HEK293 (cell line): Measurements from ENCODE around the gene PRRT1.

Experiments
- CTCF ChIA-PET: fragments of 350-600 bp; formaldehyde crosslinking; extraction: SDS; loops from one replicate; lab custom pipeline; 2021; ENCODE audit warnings: antibody characterized with exemption; lab: Yijun Ruan, JAX
- POLR2A ChIA-PET: fragments of 300-600 bp; formaldehyde crosslinking; extraction: SDS; loops from one replicate; lab custom pipeline; 2020; ENCODE audit warnings: antibody characterized with exemption, inconsistent platforms; lab: Yijun Ruan, JAX
- H3K27ac ChIP-seq: fragments of 200-500 bp; sonication (Bioruptor generic); 2 replicates; pipeline ENCODE4 v1.5.1; 2014; ENCODE audit warnings: low read depth, low read length, control low read depth, inconsistent platforms; ENCODE audit errors: extremely low read depth
- H3K36me3 ChIP-seq, 2 experiments: fragments of 200-500 bp in 1 of 2; sonication (Bioruptor generic) in 1 of 2; 1 replicate in 1 of 2; 2 replicates in 1 of 2; pipeline ENCODE4 v1.5.1; 2014 to 2017; ENCODE audit warnings: inconsistent platforms in 2 of 2, low read length in 2 of 2; ENCODE audit not compliant: control insufficient read depth in 2 of 2, insufficient read depth in 1 of 2
- H3K4me1 ChIP-seq: fragments of 200-500 bp; sonication (Bioruptor generic); 2 replicates; pipeline ENCODE4 v1.5.1; 2014; ENCODE audit warnings: mild to moderate bottlenecking, low read length, inconsistent platforms; ENCODE audit not compliant: control insufficient read depth, insufficient read depth
- H3K4me3 ChIP-seq: 2 replicates; pipeline ENCODE4 v1.5.1; 2011; ENCODE audit warnings: low read depth, mild to moderate bottlenecking, control low read depth, low read length, moderate library complexity
- H3K9me3 ChIP-seq: fragments of 200-500 bp; sonication (Bioruptor generic); 2 replicates; pipeline ENCODE4 v1.5.1; 2014; ENCODE audit warnings: low read depth, low read length, inconsistent platforms; ENCODE audit not compliant: control insufficient read depth, insufficient read depth
- GLIS2 ChIP-seq: fragments of 450-650 bp; formaldehyde crosslinking; IDR thresholded peaks from 2 replicates; pipeline ENCODE4 v1.5.1; 2016; ENCODE audit warnings: missing biosample characterization, missing genetic modification characterization
- KLF16 ChIP-seq: fragments of 450-650 bp; formaldehyde crosslinking; IDR thresholded peaks from 2 replicates; pipeline ENCODE4 v1.5.1; 2017; ENCODE audit warnings: missing biosample characterization, missing genetic modification characterization
- KLF17 ChIP-seq: fragments of 450-650 bp; formaldehyde crosslinking; IDR thresholded peaks from 2 replicates; pipeline ENCODE4 v1.5.1; 2016; ENCODE audit warnings: missing biosample characterization, missing genetic modification characterization
- KLF9 ChIP-seq: fragments of 450-650 bp; formaldehyde crosslinking; IDR thresholded peaks from 2 replicates; pipeline ENCODE4 v1.5.1; 2016; ENCODE audit warnings: missing biosample characterization, missing genetic modification characterization, low read depth
- MZF1 ChIP-seq: fragments of 450-650 bp; formaldehyde crosslinking; IDR thresholded peaks from 2 replicates; pipeline ENCODE4 v1.5.1; 2017; ENCODE audit warnings: missing biosample characterization, missing genetic modification characterization, borderline replicate concordance
- OVOL3 ChIP-seq: fragments of 450-650 bp; formaldehyde crosslinking; IDR thresholded peaks from 2 replicates; pipeline ENCODE4 v1.5.1; 2016; ENCODE audit warnings: missing biosample characterization, missing genetic modification characterization
- PATZ1 ChIP-seq: fragments of 450-650 bp; formaldehyde crosslinking; IDR thresholded peaks from 2 replicates; pipeline ENCODE4 v1.5.1; 2016; ENCODE audit warnings: missing biosample characterization, missing genetic modification characterization
- PRDM1 ChIP-seq: fragments of 450-650 bp; formaldehyde crosslinking; IDR thresholded peaks from 2 replicates; pipeline ENCODE4; 2016; ENCODE audit warnings: missing biosample characterization, missing genetic modification characterization
- PRDM4 ChIP-seq: fragments of 450-650 bp; formaldehyde crosslinking; IDR thresholded peaks from 2 replicates; pipeline ENCODE4 v1.5.1; 2017; ENCODE audit warnings: missing biosample characterization, missing genetic modification characterization
- SCRT2 ChIP-seq: fragments of 450-650 bp; formaldehyde crosslinking; IDR thresholded peaks from 2 replicates; pipeline ENCODE4 v1.5.1; 2016; ENCODE audit warnings: missing biosample characterization, missing genetic modification characterization
- SP7 ChIP-seq: fragments of 450-650 bp; formaldehyde crosslinking; IDR thresholded peaks from 2 replicates; pipeline ENCODE4 v1.5.1; 2016; ENCODE audit warnings: missing biosample characterization, missing genetic modification characterization
- TCF7L2 ChIP-seq: IDR thresholded peaks from 2 replicates; pipeline ENCODE4 v1.6.1; 2011; ENCODE audit warnings: low read depth, mild to moderate bottlenecking, inconsistent platforms, low read length, moderate library complexity, borderline replicate concordance
- YY2 ChIP-seq: fragments of 450-650 bp; formaldehyde crosslinking; IDR thresholded peaks from 2 replicates; pipeline ENCODE4 v1.5.1; 2016; ENCODE audit warnings: missing biosample characterization, missing genetic modification characterization
- ZBTB20 ChIP-seq: fragments of 450-650 bp; formaldehyde crosslinking; IDR thresholded peaks from 2 replicates; pipeline ENCODE4 v1.5.1; 2016; ENCODE audit warnings: missing biosample characterization, missing genetic modification characterization
- ZBTB48 ChIP-seq: fragments of 450-650 bp; formaldehyde crosslinking; IDR thresholded peaks from 2 replicates; pipeline ENCODE4 v1.5.1; 2016; ENCODE audit warnings: missing biosample characterization, missing genetic modification characterization
- ZNF184 ChIP-seq: fragments of 450-650 bp; IDR thresholded peaks from 2 replicates; pipeline ENCODE4 v1.5.1; 2018; ENCODE audit warnings: missing biosample characterization, mild to moderate bottlenecking, missing genetic modification characterization
- ZNF221 ChIP-seq: fragments of 450-650 bp; formaldehyde crosslinking; IDR thresholded peaks from 2 replicates; pipeline ENCODE4 v1.5.1; 2017; ENCODE audit warnings: missing biosample characterization, missing genetic modification characterization, borderline replicate concordance
- ZNF341 ChIP-seq: fragments of 450-650 bp; formaldehyde crosslinking; IDR thresholded peaks from 2 replicates; pipeline ENCODE4; 2016; ENCODE audit warnings: low read depth, missing biosample characterization, missing genetic modification characterization
- ZNF366 ChIP-seq: fragments of 450-650 bp; formaldehyde crosslinking; conservative IDR thresholded peaks from 2 replicates; pipeline ENCODE4 v1.5.1; 2016; ENCODE audit warnings: missing biosample characterization, missing genetic modification characterization
- ZNF404 ChIP-seq: fragments of 450-650 bp; formaldehyde crosslinking; IDR thresholded peaks from 2 replicates; pipeline ENCODE4 v1.5.1; 2017; ENCODE audit warnings: missing biosample characterization, missing genetic modification characterization
- ZNF416 ChIP-seq: fragments of 450-650 bp; formaldehyde crosslinking; IDR thresholded peaks from 2 replicates; pipeline ENCODE4 v1.5.1; 2016; ENCODE audit warnings: missing biosample characterization, missing genetic modification characterization
- ZNF423 ChIP-seq: fragments of 450-650 bp; formaldehyde crosslinking; IDR thresholded peaks from 2 replicates; pipeline ENCODE4 v1.5.1; 2016; ENCODE audit warnings: missing biosample characterization, missing genetic modification characterization
- ZNF513 ChIP-seq: fragments of 450-650 bp; IDR thresholded peaks from 2 replicates; pipeline ENCODE4 v1.5.1; 2018; ENCODE audit warnings: missing biosample characterization, missing genetic modification characterization
- ZNF692 ChIP-seq: fragments of 450-650 bp; formaldehyde crosslinking; IDR thresholded peaks from 2 replicates; pipeline ENCODE4 v1.5.1; 2016; ENCODE audit warnings: missing biosample characterization, missing genetic modification characterization
- ZNF843 ChIP-seq: fragments of 450-650 bp; formaldehyde crosslinking; IDR thresholded peaks from 2 replicates; pipeline ENCODE4 v1.5.1; 2016; ENCODE audit warnings: missing biosample characterization, missing genetic modification characterization
- ZSCAN16 ChIP-seq: fragments of 450-650 bp; formaldehyde crosslinking; IDR thresholded peaks from 2 replicates; pipeline ENCODE4 v1.5.1; 2016; ENCODE audit warnings: missing biosample characterization, missing genetic modification characterization
- ZSCAN30 ChIP-seq: fragments of 450-650 bp; IDR thresholded peaks from 2 replicates; pipeline ENCODE4 v1.5.1; 2018; ENCODE audit warnings: missing biosample characterization, mild to moderate bottlenecking, missing genetic modification characterization, moderate library complexity

Gene PRRT1

GRCh38 chr6:32189742-32190053, 38.0 kb upstream of the PRRT1 start:
- POLR2A ChIA-PET, result interaction anchor here (1.0 to 2.2 kb wide), 10 partner anchors 11 to 782 kb away, joined by 3 to 18 read pairs (median 6); partner anchors contain the start of genes AGPAT1, ATF6B and FKBPL
- TF ChIP-seq ZNF513 (tag by site-specific recombination) (no peak), ZNF692 (tag by site-specific recombination) (no peak), ZNF843 (no peak), TCF7L2 (no peak), ZNF341 (tag by site-specific recombination) (no peak), ZNF423 (no peak), PATZ1 (tag by site-specific recombination) (no peak), KLF16 (tag by site-specific recombination) (no peak), KLF9 (tag by site-specific recombination) (no peak), SCRT2 (tag by site-specific recombination) (no peak)
- TF ChIP-seq, all 188 proteins: peak for 0
- peak overlapping the region; percentile 62 for H3K4me3 ChIP-seq
- peak overlapping the region; percentile 77 for H3K27ac ChIP-seq
- H3K4me1 ChIP-seq, result peaks cover 8% of the 10 kb centered on the region
- H3K36me3 ChIP-seq, result peaks cover 0 to 27% of the 10 kb centered on the region in 2 experiments; a peak in 1 of 3 replicates
- no peaks in the 10 kb centered on the region for H3K9me3 ChIP-seq
- CTCF ChIA-PET, result interaction anchor here (0.6 to 1.8 kb wide), 4 partner anchors 13 to 72 kb away, joined by 3 to 6 read pairs (median 4); no protein-coding TSS in a partner anchor

- peaks cover 0 to 29% of the 10 kb centered on the region in 2 experiments; a peak in 1 of 3 replicates for H3K36me3 ChIP-seq
- H3K4me3 ChIP-seq, result peak overlapping the region; percentile 62
- ChIA-PET CTCF (interaction anchor here (0.6 to 1.1 kb wide), 3 partner anchors 12 to 71 kb away, joined by 3 to 5 read pairs (median 3); no protein-coding TSS in a partner anchor), POLR2A (interaction anchor here (1.2 to 2.1 kb wide), 4 partner anchors 10 to 20 kb away, joined by 3 to 5 read pairs (median 5); partner anchors contain the start of genes AGPAT1 and RNF5)
- peak overlapping the region; percentile 77 for H3K27ac ChIP-seq
- peaks cover 6% of the 10 kb centered on the region for H3K4me1 ChIP-seq
- no peaks in the 10 kb centered on the region for H3K9me3 ChIP-seq
- TF ChIP-seq ZNF404 (tag by site-specific recombination) (no peak), SP7 (tag by site-specific recombination) (no peak), ZNF184 (tag by site-specific recombination) (no peak), ZNF366 (no peak), KLF17 (tag by site-specific recombination) (no peak), ZSCAN30 (tag by site-specific recombination) (no peak), ZNF416 (tag by site-specific recombination) (no peak), OVOL3 (tag by site-specific recombination) (no peak), MZF1 (no peak), ZNF221 (tag by site-specific recombination) (no peak), ZBTB48 (tag by site-specific recombination) (0 out of 2 replicates have a peak, but pooled peaks have one; percentile 21), ZBTB20 (tag by site-specific recombination) (peak; percentile 29; the same call in 1 of the 2 replicates), ZNF341 (tag by site-specific recombination) (peak; percentile 53; the same call in 1 of the 2 replicates), YY2 (tag by site-specific recombination) (no peak), ZSCAN16 (no peak), PRDM4 (tag by site-specific recombination) (no peak), PRDM1 (tag by site-specific recombination) (0 out of 2 replicates have a peak, but pooled peaks have one; percentile 32), GLIS2 (tag by site-specific recombination) (peak; percentile 87)
Measured at GRCh38 chr6:32189069-32189741, 37.5 kb upstream of the PRRT1 start.
